H1 (cell line): ENCODE results near the gene WDR64. TPM values are rescaled to one million over a fixed set of nuclear protein-coding genes. Genes with fewer than 3 reads are reported as not detected.

Experiments used
- CTCF ChIA-PET: fragments of 300-600 bp; sonication (Branson Sonifier 250); formaldehyde crosslinking; loops from one replicate; lab custom pipeline; 2021; ENCODE audit not compliant: partially characterized antibody; lab: Charles Lee
- POLR2A ChIA-PET: fragments of 300-600 bp; sonication (Branson Sonifier 250); formaldehyde crosslinking; loops from one replicate; lab custom pipeline; 2021; ENCODE audit warnings: inconsistent platforms; ENCODE audit not compliant: partially characterized antibody; lab: Charles Lee
- DNase-seq, 2 experiments: peaks; one replicate each; pipeline versions ENCODE4 v3.0.0 to v3.0.0-alpha.2; 2010 to 2022; ENCODE audit warnings: low spot score in 2 of 2, low read depth in 1 of 2, mixed read lengths in 1 of 2
- FAIRE-seq: peaks from 2 replicates; lab custom pipeline; 2011; peaks lifted over from hg19 to GRCh38; lab: Jason Lieb, UNC
- H2AFZ ChIP-seq: 2 replicates; pipeline ENCODE4 v1.8.1; 2012; ENCODE audit warnings: low read length, inconsistent platforms
- H2AK5ac ChIP-seq: 2 replicates; pipeline ENCODE4 v1.6.1; 2013; ENCODE audit warnings: low read depth, low read length
- H2BK120ac ChIP-seq: replicated peaks from 2 replicates; pipeline ENCODE3; 2013; ENCODE audit warnings: low read depth, low read length, inconsistent platforms
- H2BK12ac ChIP-seq: 2 replicates; pipeline ENCODE4 v1.6.1; 2013; ENCODE audit warnings: low read depth, low read length
- H2BK15ac ChIP-seq: 2 replicates; pipeline ENCODE4 v1.6.1; 2013; ENCODE audit warnings: low read length
- H2BK20ac ChIP-seq: 2 replicates; pipeline ENCODE4 v1.6.1; 2013; ENCODE audit warnings: low read length
- H2BK5ac ChIP-seq: 2 replicates; pipeline ENCODE4 v1.6.1; 2013; ENCODE audit warnings: low read depth, low read length
- H3K14ac ChIP-seq: 2 replicates; pipeline ENCODE4 v1.6.1; 2013; ENCODE audit warnings: inconsistent platforms; ENCODE audit not compliant: insufficient read length
- H3K18ac ChIP-seq: 2 replicates; pipeline ENCODE4 v1.6.1; 2013; ENCODE audit warnings: low read length; ENCODE audit errors: extremely low read depth
- H3K23ac ChIP-seq: 2 replicates; pipeline ENCODE4 v1.6.1; 2013; ENCODE audit warnings: inconsistent platforms; ENCODE audit not compliant: insufficient read length
- H3K23me2 ChIP-seq: 2 replicates; pipeline ENCODE4 v1.6.1; 2013; ENCODE audit warnings: low read depth, low read length
- H3K27ac ChIP-seq: 2 replicates; pipeline ENCODE4 v1.6.1; 2011; ENCODE audit warnings: low read depth, low read length, inconsistent platforms
- H3K27me3 ChIP-seq, 4 experiments: replicated peaks in 1 of 4; 1 replicate in 1 of 4; 2 replicates in 3 of 4; pipeline versions ENCODE4 v1.6.1 to v1.8.1; 2011 to 2013; ENCODE audit warnings: low read length in 3 of 4, mild to moderate bottlenecking in 3 of 4, inconsistent platforms in 2 of 4, mixed read lengths in 2 of 4, moderate library complexity in 1 of 4; ENCODE audit not compliant: control insufficient read depth in 3 of 4, insufficient read depth in 3 of 4; ENCODE audit errors: extremely low read depth in 1 of 4
- H3K36me3 ChIP-seq, 4 experiments: 2 replicates each; pipeline versions ENCODE4 v1.6.1 to v1.8.1; 2011 to 2013; ENCODE audit warnings: mild to moderate bottlenecking in 4 of 4, low read length in 3 of 4, moderate library complexity in 2 of 4, control low read depth in 1 of 4, inconsistent platforms in 1 of 4; ENCODE audit not compliant: insufficient read depth in 4 of 4, control insufficient read depth in 2 of 4
- H3K4ac ChIP-seq: replicated peaks from 2 replicates; pipeline ENCODE3; 2013; ENCODE audit warnings: low read length, low read depth, mixed read lengths, inconsistent platforms; ENCODE audit not compliant: insufficient read length
- H3K4me1 ChIP-seq, 4 experiments: replicated peaks in 1 of 4; 1 replicate in 1 of 4; 2 replicates in 3 of 4; pipeline versions ENCODE4 v1.6.1 to v1.8.1; 2011 to 2013; ENCODE audit warnings: low read length in 3 of 4, inconsistent platforms in 2 of 4, mixed read lengths in 1 of 4; ENCODE audit not compliant: insufficient read depth in 4 of 4, control insufficient read depth in 3 of 4
- H3K4me2 ChIP-seq, 2 experiments: 2 replicates each; pipeline versions ENCODE4 v1.6.1 to v1.8.1; 2011 to 2013; ENCODE audit warnings: low read depth in 2 of 2, low read length in 2 of 2, control low read depth in 1 of 2, inconsistent platforms in 1 of 2, mild to moderate bottlenecking in 1 of 2; ENCODE audit not compliant: insufficient read depth in 1 of 2
- H3K4me3 ChIP-seq, 4 experiments: fragments of 200-600, 300-600 bp in 1 of 4; sonication (generic), shearing (Covaris generic), sonication (Bioruptor Twin) in 1 of 4; 2 replicates each; pipeline versions ENCODE4 v1.5.1 to v1.8.1; 2011 to 2016; ENCODE audit warnings: low read length in 4 of 4, low read depth in 3 of 4, control low read depth in 2 of 4, inconsistent platforms in 2 of 4, mild to moderate bottlenecking in 2 of 4, mixed read lengths in 1 of 4, moderate library complexity in 1 of 4; ENCODE audit not compliant: insufficient read depth in 2 of 4; ENCODE audit errors: extremely low read depth in 1 of 4
- H3K56ac ChIP-seq: replicated peaks from 2 replicates; pipeline ENCODE3; 2013; ENCODE audit warnings: low read depth, mild to moderate bottlenecking, mixed read lengths, low read length, inconsistent platforms; ENCODE audit not compliant: insufficient read length
- H3K79me1 ChIP-seq: 2 replicates; pipeline ENCODE4 v1.6.1; 2013; ENCODE audit warnings: low read depth, low read length, control low read depth
- H3K79me2 ChIP-seq, 2 experiments: 2 replicates each; pipeline versions ENCODE4 v1.6.1 to v1.8.1; 2012 to 2013; ENCODE audit warnings: low read length in 2 of 2, mild to moderate bottlenecking in 2 of 2, inconsistent platforms in 1 of 2; ENCODE audit not compliant: insufficient read depth in 2 of 2, control insufficient read depth in 1 of 2
- H3K9ac ChIP-seq, 4 experiments: replicated peaks in 1 of 4; 1 replicate in 1 of 4; 2 replicates in 3 of 4; pipeline versions ENCODE4 v1.6.1 to v1.8.1; 2011 to 2013; ENCODE audit warnings: low read depth in 3 of 4, low read length in 3 of 4, control low read depth in 2 of 4, mild to moderate bottlenecking in 2 of 4, moderate library complexity in 2 of 4, inconsistent platforms in 1 of 4; ENCODE audit errors: extremely low read depth in 1 of 4
- H3K9me3 ChIP-seq, 2 experiments: 2 replicates each; pipeline versions ENCODE4 v1.6.1 to v1.8.1; 2012 to 2013; ENCODE audit warnings: mild to moderate bottlenecking in 2 of 2, moderate library complexity in 2 of 2, control low read depth in 1 of 2, inconsistent platforms in 1 of 2, low read depth in 1 of 2, low read length in 1 of 2, mixed read lengths in 1 of 2; ENCODE audit not compliant: insufficient read depth in 2 of 2
- H4K20me1 ChIP-seq, 2 experiments: replicated peaks in 1 of 2; 2 replicates each; pipeline versions ENCODE3 to v1.8.1; 2011 to 2013; ENCODE audit warnings: inconsistent platforms in 2 of 2, low read length in 2 of 2, mild to moderate bottlenecking in 1 of 2; ENCODE audit not compliant: insufficient read depth in 2 of 2, control insufficient read depth in 1 of 2
- H4K5ac ChIP-seq: 2 replicates; pipeline ENCODE4 v1.6.1; 2013; ENCODE audit warnings: low read length, low read depth, mixed read lengths, inconsistent platforms; ENCODE audit not compliant: insufficient read length
- H4K8ac ChIP-seq: 2 replicates; pipeline ENCODE4 v1.8.0; 2013; ENCODE audit warnings: mild to moderate bottlenecking, moderate library complexity, low read length, inconsistent platforms; ENCODE audit not compliant: insufficient read depth; ENCODE audit errors: extremely low read depth
- H4K91ac ChIP-seq: replicated peaks from 2 replicates; pipeline ENCODE3; 2013; ENCODE audit warnings: low read length, mixed read lengths, inconsistent platforms; ENCODE audit not compliant: insufficient read length
- BCL11A ChIP-seq, 2 experiments: IDR thresholded peaks; one replicate each; pipeline ENCODE4 v1.6.1; 2011; ENCODE audit warnings: low read depth in 2 of 2, low read length in 2 of 2, mild to moderate bottlenecking in 2 of 2
- CREB1 ChIP-seq: IDR thresholded peaks from 2 replicates; pipeline ENCODE4 v1.6.1; 2012; ENCODE audit warnings: inconsistent platforms
- JUND ChIP-seq: IDR thresholded peaks from 2 replicates; pipeline ENCODE4 v1.6.1; 2011; ENCODE audit warnings: mild to moderate bottlenecking, improper control_type of control experiment, low read length
- NRF1 ChIP-seq: IDR thresholded peaks from 2 replicates; pipeline ENCODE4 v1.6.1; 2011; ENCODE audit warnings: mild to moderate bottlenecking, low read depth, low read length, improper control_type of control experiment
- POLR2A ChIP-seq, 2 experiments: IDR thresholded peaks; 1 replicate in 1 of 2; 2 replicates in 1 of 2; pipeline ENCODE4 v1.6.1; 2011; ENCODE audit warnings: low read depth in 2 of 2, low read length in 2 of 2, mild to moderate bottlenecking in 2 of 2; ENCODE audit errors: control extremely low read depth in 1 of 2
- TEAD4 ChIP-seq: IDR thresholded peaks from 2 replicates; pipeline ENCODE4 v1.6.1; 2012; ENCODE audit warnings: low read depth, low read length, inconsistent platforms, mixed read lengths
- YY1 ChIP-seq: IDR thresholded peaks from 2 replicates; pipeline ENCODE4 v1.6.1; 2011; ENCODE audit warnings: low read depth, mild to moderate bottlenecking, low read length
- WGBS, 2 experiments: shearing (Covaris generic) in 1 of 2; methylation state at CpG; one replicate each; pipeline versions ENCODE4 v1.1.6 to v1.1.7; 2013 to 2015; ENCODE audit warnings: low lambda C conversion rate in 2 of 2, mixed read lengths in 2 of 2, inconsistent platforms in 1 of 2, low coverage in 1 of 2, missing lambda C conversion rate in 1 of 2; ENCODE audit not compliant: insufficient replicate concordance in 2 of 2, insufficient coverage in 1 of 2, insufficient read length in 1 of 2; ENCODE audit errors: extremely low coverage in 1 of 2, missing lambda C conversion rate in 1 of 2; 5-methylcytosine and 5-hydroxymethylcytosine counted together
- polyA plus RNA-seq, 7 experiments: library from polyadenylated mRNA; depleted of rRNA in 3 of 7; stranded (reverse) in 5 of 7; unstranded in 2 of 7; fragments of >200 nt in 5 of 7; fragments of 200-250 nt in 2 of 7; gene quantifications; 1 replicate in 5 of 7; 2 replicates in 1 of 7; 4 replicates in 1 of 7; pipeline versions ENCODE4 v1.2.1 to v1.2.3, GENCODE V29; 2011 to 2013; ENCODE audit warnings: missing spikeins in 2 of 7, mixed read lengths in 2 of 7
- total RNA-seq: library from RNA; stranded (reverse); fragmentation: NEBNext Ultra II Directional; extraction: Animal tissue kit (Norgen Biotek cat#: 25700); gene quantifications from 2 replicates; pipeline ENCODE4 v1.2.1, GENCODE V29; 2021

WDR64 gene
- total and polyA plus RNA-seq, 2 of the 8 experiments (the other 6 are each of a cell fraction or from before 2014, with no cell fraction given), result 0.02 TPM; not detected in 1

DNA sequence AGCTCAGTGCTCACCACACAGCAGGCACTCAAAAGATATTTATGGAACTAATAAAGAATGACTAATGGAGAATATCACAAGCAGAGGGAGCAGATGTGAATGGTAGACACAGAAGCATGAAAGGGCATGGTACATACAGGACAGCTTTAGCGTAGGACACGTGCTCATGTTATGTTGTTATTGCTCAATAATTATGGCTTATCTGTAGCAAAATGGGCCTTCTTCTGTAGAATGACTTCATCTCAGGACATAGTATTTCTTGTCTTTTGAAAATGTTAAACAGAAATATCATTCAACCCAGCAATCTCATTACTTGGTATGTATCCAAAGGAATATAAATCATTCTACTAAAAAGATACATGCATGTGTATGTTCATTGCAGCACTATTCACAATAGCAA lies 137.0 kb downstream of the WDR64 start:
- WGBS, 2 experiments, result 94% methylated on average over 2 of the region's 2 CpGs; no CpG with 5 or more reads in 1 of the 2 experiments
- Histone ChIP-seq H3K18ac (no peak overlapping the region), H4K5ac (no peak overlapping the region), H3K9ac (no peak overlapping the region), H3K27me3 (no peaks in the 10 kb centered on the region), H3K27ac (no peak overlapping the region), H3K23me2 (no peaks in the 10 kb centered on the region), H3K23ac (no peak overlapping the region), H2BK120ac (no peak overlapping the region), H4K8ac (no peak overlapping the region), H2AK5ac (no peak overlapping the region), H3K79me2 (no peaks in the 10 kb centered on the region), H3K9me3 (no peaks in the 10 kb centered on the region), H4K91ac (no peak overlapping the region), H2BK20ac (no peak overlapping the region), H3K36me3 (no peaks in the 10 kb centered on the region), H3K4me1 (no peaks in the 10 kb centered on the region), H2BK15ac (no peak overlapping the region), H3K14ac (no peak overlapping the region), H2BK12ac (no peak overlapping the region), H3K56ac (no peak overlapping the region), H3K4ac (no peak overlapping the region), H3K4me3 (no peak overlapping the region), H3K79me1 (no peaks in the 10 kb centered on the region), H2BK5ac (no peak overlapping the region), H3K4me2 (no peak overlapping the region), H4K20me1 (no peaks in the 10 kb centered on the region), H2AFZ (no peak overlapping the region)
- CTCF ChIA-PET, result interaction anchor here (1.6 kb wide), 1 partner anchor 178 kb away, joined by 6 read pairs; no protein-coding TSS in a partner anchor
- POLR2A ChIA-PET, result no interaction called here
- FAIRE-seq (no peak), DNase-seq (no peak)
- TF ChIP-seq JUND (no peak), TEAD4 (no peak), YY1 (no peak), NRF1 (no peak), CREB1 (no peak), BCL11A (IDR thresholded peaks at IDR 0.05; ENCODE audit: low read depth in 2 of 2, low read length in 2 of 2) (no peak), POLR2A (IDR thresholded peaks at IDR 0.05; ENCODE audit: control extremely low read depth in 1 of 2, low read depth in 2 of 2, low read length in 2 of 2) (no peak)
